Measurements from ENCODE around the gene HVCN1. TPM values are rescaled to one million over a fixed set of nuclear protein-coding genes. Genes with fewer than 3 reads are reported as not detected.
"Not testable (repeated sequence)": the region's sequence is repeated elsewhere in the genome, so short reads cannot be mapped to it uniquely, and the experiment has no call there.

The HVCN1 gene
- total RNA-seq, 2 experiments from 2014 or later: 4.4 to 4.7 TPM

DNA sequence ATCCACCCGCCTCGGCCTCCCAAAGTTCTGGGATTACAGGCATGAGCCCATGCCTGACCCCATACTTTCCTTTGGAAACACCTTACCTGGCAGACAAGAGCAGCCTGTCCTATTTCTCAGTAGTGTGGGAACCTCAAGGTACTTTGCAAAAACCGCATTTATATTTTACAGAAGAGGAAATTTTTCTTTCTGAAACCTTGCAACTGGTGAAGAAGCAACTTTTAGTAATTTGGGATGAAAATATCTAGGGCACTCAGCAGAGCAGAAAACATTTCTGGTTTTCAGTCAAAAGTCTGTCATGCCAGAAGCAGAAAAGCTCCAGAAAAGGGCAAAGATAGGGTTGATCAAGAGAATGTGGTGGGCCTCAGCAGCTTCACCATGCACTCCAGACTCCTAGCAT lies 21.2 kb downstream of the HVCN1 start:
- peaks cover 22% of the 10 kb centered on the region for H3K36me3 Mint-ChIP-seq (ENCODE audit: low read depth)
- ChIA-PET CTCF (interaction anchor here (1.1 to 1.5 kb wide), 2 partner anchors 21 to 40 kb away, joined by 3 read pairs; no protein-coding TSS in a partner anchor), POLR2A (interaction anchor here (0.6 kb wide), 1 partner anchor 9 kb away, joined by 3 read pairs; no protein-coding TSS in a partner anchor)
- intact Hi-C loops (cut with DNase I, micrococcal nuclease): no loop called here
- no peak overlapping the region for H3K27ac Mint-ChIP-seq
- H3K4me1 Mint-ChIP-seq: peaks cover 27% of the 10 kb centered on the region
- no peaks in the 10 kb centered on the region for H3K27me3 Mint-ChIP-seq
- DNase-seq (no peak), ATAC-seq (no peak)
- H3K4me3 Mint-ChIP-seq: no peak overlapping the region
- H3K9me3 Mint-ChIP-seq (ENCODE audit: low read depth): peaks cover 12% of the 10 kb centered on the region

- intact Hi-C loops (cut with DNase I, micrococcal nuclease): no loop called here
- POLR2A ChIA-PET: interaction anchor here (0.6 kb wide), 1 partner anchor 8 kb away, joined by 3 read pairs; no protein-coding TSS in a partner anchor
- DNase-seq (no peak), ATAC-seq (no peak)
- H3K4me1 Mint-ChIP-seq: peaks cover 32% of the 10 kb centered on the region
- peaks cover 22% of the 10 kb centered on the region for H3K36me3 Mint-ChIP-seq (ENCODE audit: low read depth)
- peaks cover 12% of the 10 kb centered on the region for H3K9me3 Mint-ChIP-seq (ENCODE audit: low read depth)
- H3K27me3 Mint-ChIP-seq: no peaks in the 10 kb centered on the region
- no peak overlapping the region for H3K27ac Mint-ChIP-seq
- H3K4me3 Mint-ChIP-seq: no peak overlapping the region
- CTCF ChIA-PET: no interaction called here
Measured at GRCh38 chr12:110666892-110667291, 22.0 kb downstream of the HVCN1 start.

- Mint-ChIP-seq H3K9me3 (ENCODE audit: low read depth) (peaks cover 8% of the 10 kb centered on the region), H3K4me3 (peak overlapping the region; percentile 38), H3K27me3 (no peaks in the 10 kb centered on the region), H3K27ac (peak overlapping the region; percentile 82), H3K36me3 (ENCODE audit: low read depth) (peaks cover 17% of the 10 kb centered on the region), H3K4me1 (peaks cover 16% of the 10 kb centered on the region)
- ATAC-seq (peak; percentile 85), DNase-seq (peak; percentile 65)
- ChIA-PET CTCF (no interaction called here), POLR2A (interaction anchor here (0.5 kb wide), 1 partner anchor 82 kb away, joined by 3 read pairs; no protein-coding TSS in a partner anchor)
- intact Hi-C loops (cut with DNase I, micrococcal nuclease): no loop called here
Measured at GRCh38 chr12:110661337-110661972, 27.5 kb downstream of the HVCN1 start.

GRCh38 chr12:110658878-110659277 lies 30.0 kb downstream of the HVCN1 start:
- DNase-seq (no peak), ATAC-seq (no peak)
- Mint-ChIP-seq H3K27ac (no peak overlapping the region), H3K9me3 (ENCODE audit: low read depth) (no peaks in the 10 kb centered on the region), H3K27me3 (no peaks in the 10 kb centered on the region), H3K4me1 (peaks cover 16% of the 10 kb centered on the region), H3K36me3 (ENCODE audit: low read depth) (peaks cover 7% of the 10 kb centered on the region), H3K4me3 (no peak overlapping the region)
- intact Hi-C loops (cut with DNase I, micrococcal nuclease): no loop called here
- POLR2A ChIA-PET: interaction anchor here (0.6 kb wide), 1 partner anchor 8 kb away, joined by 3 read pairs; no protein-coding TSS in a partner anchor
- CTCF ChIA-PET: interaction anchor here (1.0 kb wide), 1 partner anchor 23 kb away, joined by 3 read pairs; no protein-coding TSS in a partner anchor

DNA sequence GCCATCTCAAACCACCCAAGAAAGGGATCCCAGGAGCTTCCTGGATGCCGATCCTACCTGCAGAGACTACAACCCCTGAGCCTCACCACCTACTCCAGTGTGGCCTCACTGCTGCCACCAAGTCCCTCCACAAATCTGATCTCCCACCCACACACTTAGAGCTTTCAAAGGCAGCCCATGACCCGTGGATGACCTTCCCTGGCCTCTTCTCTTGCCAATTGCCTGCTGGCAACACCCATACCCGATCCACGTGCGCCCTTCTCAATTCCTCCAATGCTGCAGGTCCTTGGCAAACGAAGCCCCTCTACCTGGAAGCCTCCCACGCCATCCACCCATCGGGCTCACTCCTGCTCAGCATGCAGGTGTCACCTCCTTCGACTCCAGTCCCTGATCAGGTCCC lies 30.7 kb downstream of the HVCN1 start:
- ATAC-seq (no peak), DNase-seq (no peak)
- intact Hi-C loops (cut with DNase I, micrococcal nuclease): no loop called here
- POLR2A ChIA-PET: no interaction called here
- Mint-ChIP-seq H3K9me3 (ENCODE audit: low read depth) (no peaks in the 10 kb centered on the region), H3K36me3 (ENCODE audit: low read depth) (peaks cover 11% of the 10 kb centered on the region), H3K4me3 (no peak overlapping the region), H3K4me1 (peaks cover 16% of the 10 kb centered on the region), H3K27ac (no peak overlapping the region), H3K27me3 (no peaks in the 10 kb centered on the region)
- CTCF ChIA-PET: interaction anchor here (1.0 kb wide), 1 partner anchor 22 kb away, joined by 3 read pairs; no protein-coding TSS in a partner anchor

DNA sequence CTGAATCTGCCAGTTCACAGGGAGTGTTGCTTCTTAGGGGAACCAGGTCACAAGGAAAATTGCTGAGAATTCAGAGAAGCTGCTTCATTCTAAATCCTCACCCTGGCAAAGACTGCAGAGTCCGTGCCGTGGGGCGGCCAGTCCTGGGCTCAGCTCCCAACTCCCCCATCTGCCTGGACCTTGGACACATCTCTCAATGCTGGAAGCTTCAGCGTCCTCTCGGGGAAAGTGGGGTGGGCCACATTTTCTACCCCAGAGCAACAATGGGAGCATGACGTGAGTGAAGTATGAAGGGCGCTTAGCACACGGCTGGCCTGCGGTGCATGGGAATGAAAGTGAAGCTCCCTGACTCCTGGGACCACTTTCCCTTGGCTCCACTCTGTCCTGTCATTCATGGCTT lies 31.2 kb downstream of the HVCN1 start:
- intact Hi-C loops (cut with DNase I, micrococcal nuclease): no loop called here
- H3K27me3 Mint-ChIP-seq: no peaks in the 10 kb centered on the region
- CTCF ChIA-PET: interaction anchor here (1.0 kb wide), 1 partner anchor 22 kb away, joined by 3 read pairs; no protein-coding TSS in a partner anchor

DNA sequence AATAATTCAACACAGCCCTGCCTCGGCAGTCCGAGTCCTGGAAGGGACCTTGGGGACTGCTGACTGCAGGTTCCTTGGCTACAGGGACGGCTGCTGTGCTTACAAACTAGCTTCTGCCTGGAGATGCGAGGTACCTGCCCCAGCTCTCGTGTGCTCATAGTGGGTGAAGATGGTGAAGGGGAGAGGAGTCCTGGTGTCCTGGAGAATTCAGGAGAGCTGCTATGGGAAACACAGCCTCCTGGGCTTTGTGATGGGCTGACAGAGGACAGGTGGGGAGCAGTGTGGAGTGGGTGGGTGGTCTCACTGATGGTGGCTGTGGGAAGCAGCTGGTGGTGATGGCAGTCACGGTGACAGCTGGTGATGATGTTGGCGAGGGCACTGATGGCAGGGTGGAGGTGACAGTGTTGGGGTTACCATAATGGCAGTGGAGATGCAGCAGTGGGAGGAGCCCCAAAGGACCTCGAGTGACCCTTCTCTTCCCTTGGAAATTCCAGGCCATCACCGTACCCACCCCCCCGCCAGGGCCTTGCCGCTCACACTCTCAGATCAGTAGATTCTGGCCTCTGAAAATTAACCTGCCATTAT lies 32.8 kb downstream of the HVCN1 start:
- Mint-ChIP-seq H3K36me3 (ENCODE audit: low read depth) (peaks cover 9% of the 10 kb centered on the region), H3K9me3 (ENCODE audit: low read depth) (no peaks in the 10 kb centered on the region), H3K27ac (no peak overlapping the region), H3K4me1 (peaks cover 2% of the 10 kb centered on the region), H3K27me3 (no peaks in the 10 kb centered on the region), H3K4me3 (no peak overlapping the region)
- DNase-seq: no peak
- POLR2A ChIA-PET: no interaction called here
- CTCF ChIA-PET: no interaction called here
- ATAC-seq: no peak
- intact Hi-C loops (cut with DNase I, micrococcal nuclease): no loop called here

More for the DNA sequence above, 31.2 kb downstream of the HVCN1 start:
- no peaks in the 10 kb centered on the region for H3K9me3 Mint-ChIP-seq (ENCODE audit: low read depth)
- peaks cover 15% of the 10 kb centered on the region for H3K4me1 Mint-ChIP-seq
- ATAC-seq: no peak
- DNase-seq: no peak
- POLR2A ChIA-PET: no interaction called here
- no peak overlapping the region for H3K27ac Mint-ChIP-seq
- H3K36me3 Mint-ChIP-seq (ENCODE audit: low read depth): peaks cover 9% of the 10 kb centered on the region
- H3K4me3 Mint-ChIP-seq: no peak overlapping the region

DNA sequence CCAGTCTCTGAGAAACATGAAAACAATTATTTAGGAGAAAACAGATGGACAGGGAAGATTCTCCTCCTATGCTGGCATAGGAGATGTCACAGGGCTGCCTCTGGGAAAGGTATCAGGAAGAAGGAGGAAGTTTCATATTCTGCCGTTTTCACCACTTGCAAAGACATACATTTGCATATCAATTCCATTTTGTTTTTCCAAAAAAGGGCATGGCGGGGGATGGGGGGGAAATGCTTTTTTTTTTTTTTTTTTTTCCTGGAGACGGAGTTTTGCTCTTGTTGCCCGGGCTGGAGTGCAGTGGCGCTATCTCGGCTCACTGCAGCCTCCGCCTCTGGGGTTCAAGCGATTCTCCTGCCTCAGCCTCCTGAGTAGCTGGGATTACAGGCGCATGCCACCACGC lies 34.7 kb downstream of the HVCN1 start:
- POLR2A ChIA-PET; DNase-seq; H3K27me3 Mint-ChIP-seq; H3K27ac Mint-ChIP-seq; H3K4me3 Mint-ChIP-seq; ATAC-seq; intact Hi-C loops (cut with DNase I, micrococcal nuclease); H3K9me3 Mint-ChIP-seq (ENCODE audit: low read depth); H3K4me1 Mint-ChIP-seq: not testable (repeated sequence)
- H3K36me3 Mint-ChIP-seq (ENCODE audit: low read depth): peaks cover 14% of the 10 kb centered on the region
- CTCF ChIA-PET: interaction anchor here (0.7 to 1.3 kb wide), 2 partner anchors 15 to 108 kb away, joined by 3 to 5 read pairs; no protein-coding TSS in a partner anchor

DNA sequence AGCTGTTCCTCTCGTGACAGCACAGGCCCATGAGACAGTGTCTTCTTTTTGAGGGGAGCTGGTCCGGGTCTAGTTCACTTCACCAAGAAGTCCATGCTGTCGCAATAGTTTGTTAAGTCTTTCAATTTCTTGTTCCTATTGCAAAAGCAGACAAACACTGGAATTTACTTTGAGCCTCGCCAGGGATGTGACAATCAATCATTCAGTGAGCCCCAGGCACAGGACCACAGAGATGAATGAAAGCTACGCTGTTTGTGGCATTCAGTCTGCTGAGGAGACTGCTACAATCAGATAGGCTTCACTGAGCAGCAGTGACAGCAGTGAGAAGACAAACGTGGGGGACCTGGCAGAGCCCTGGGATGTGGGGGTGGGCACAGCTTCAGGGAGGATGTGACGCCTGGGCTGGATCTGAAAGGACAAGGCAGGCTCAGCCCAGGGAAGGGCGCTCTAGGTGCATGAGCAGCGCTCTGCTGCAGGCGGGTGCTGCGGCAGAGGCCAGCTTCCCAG lies 39.5 kb downstream of the HVCN1 start:
- Mint-ChIP-seq H3K27ac (no peak overlapping the region), H3K27me3 (no peaks in the 10 kb centered on the region), H3K36me3 (ENCODE audit: low read depth) (peaks cover 16% of the 10 kb centered on the region), H3K4me3 (no peak overlapping the region), H3K4me1 (peaks cover 22% of the 10 kb centered on the region), H3K9me3 (ENCODE audit: low read depth) (no peaks in the 10 kb centered on the region)
- ATAC-seq (no peak), DNase-seq (no peak)
- intact Hi-C loops (cut with DNase I, micrococcal nuclease): loop anchor here in 1 of 2 experiments (10.0 kb wide), 1 partner anchor 45 kb away; no protein-coding TSS in a partner anchor
- ChIA-PET CTCF (interaction anchor here (0.6 to 1.0 kb wide), 3 partner anchors 14 to 99 kb away, joined by 3 read pairs; no protein-coding TSS in a partner anchor), POLR2A (no interaction called here)

DNA sequence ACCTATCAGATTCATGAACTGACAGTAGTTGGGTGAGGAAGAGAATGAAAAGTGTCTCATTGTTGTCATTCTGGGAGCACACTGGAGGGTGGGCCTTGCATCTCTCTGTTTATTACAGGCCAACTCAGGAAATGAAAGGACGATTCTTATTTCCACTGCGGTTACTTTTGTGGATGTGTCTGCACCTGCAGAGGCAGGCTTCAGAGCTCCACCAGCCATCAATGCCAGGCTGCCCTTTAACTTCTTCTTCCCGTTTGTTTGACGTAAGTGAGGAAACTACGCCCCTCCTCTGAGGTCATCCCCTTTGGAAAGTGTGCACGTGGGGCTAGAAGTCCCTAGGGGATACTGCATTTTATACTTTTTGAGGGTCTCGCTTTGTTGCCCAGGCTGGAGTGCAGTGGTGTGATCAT lies 41.3 kb downstream of the HVCN1 start:
- Mint-ChIP-seq H3K27ac (peak overlapping the region; percentile 75), H3K9me3 (ENCODE audit: low read depth) (no peaks in the 10 kb centered on the region), H3K27me3 (no peaks in the 10 kb centered on the region), H3K4me3 (no peak overlapping the region), H3K36me3 (ENCODE audit: low read depth) (peaks cover 12% of the 10 kb centered on the region), H3K4me1 (peaks cover 34% of the 10 kb centered on the region)
- ATAC-seq: peak; percentile 91
- intact Hi-C loops (cut with DNase I, micrococcal nuclease): loop anchor here in 1 of 2 experiments (10.0 kb wide), 1 partner anchor 47 kb away; no protein-coding TSS in a partner anchor
- POLR2A ChIA-PET: no interaction called here
- CTCF ChIA-PET: interaction anchor here (1.2 kb wide), 1 partner anchor 9 kb away, joined by 3 read pairs; no protein-coding TSS in a partner anchor
- peak; percentile 33 for DNase-seq

- intact Hi-C loops (cut with DNase I, micrococcal nuclease): loop anchor here in 1 of 2 experiments (10.0 kb wide), 1 partner anchor 53 kb away; no protein-coding TSS in a partner anchor
- H3K27me3 Mint-ChIP-seq: no peaks in the 10 kb centered on the region
- peaks cover 21% of the 10 kb centered on the region for H3K4me1 Mint-ChIP-seq
- H3K36me3 Mint-ChIP-seq (ENCODE audit: low read depth): peaks cover 5% of the 10 kb centered on the region
- no peaks in the 10 kb centered on the region for H3K9me3 Mint-ChIP-seq (ENCODE audit: low read depth)
- no peak overlapping the region for H3K27ac Mint-ChIP-seq
- DNase-seq (no peak), ATAC-seq (no peak)
- ChIA-PET CTCF (no interaction called here), POLR2A (interaction anchor here (0.7 kb wide), 1 partner anchor 101 kb away, joined by 3 read pairs; no protein-coding TSS in a partner anchor)
- H3K4me3 Mint-ChIP-seq: no peak overlapping the region
Measured at GRCh38 chr12:110641521-110641920, 47.4 kb downstream of the HVCN1 start.
